SK-N-SH (cell line): Measurements from ENCODE around the gene ZXDA. TPM values are rescaled to one million over a fixed set of nuclear protein-coding genes. Genes with fewer than 3 reads are reported as not detected.
"Not testable (repeated sequence)": the region's sequence is repeated elsewhere in the genome, so short reads cannot be mapped to it uniquely, and the experiment has no call there.

Experiments used
- CTCF ChIA-PET: fragments of 300-600, 350-600 bp; formaldehyde crosslinking; extraction: SDS; loops from one replicate; lab custom pipeline; 2021; lab: Yijun Ruan, JAX
- POLR2A ChIA-PET: fragments of 350-600 bp; sonication (Branson Sonifier 250); formaldehyde crosslinking; extraction: SDS; loops from one replicate; lab custom pipeline; 2020; ENCODE audit warnings: antibody characterized with exemption, inconsistent platforms; lab: Yijun Ruan, JAX
- DNase-seq: peaks from one replicate; pipeline ENCODE4 v3.0.0; 2012
- H2AFZ ChIP-seq: fragments of 200-600 bp; sonication (generic); 2 replicates; pipeline ENCODE4 v1.8.1; 2016; ENCODE audit warnings: antibody characterized with exemption, mild to moderate bottlenecking, low read depth
- H3F3A ChIP-seq: fragments of 200-600 bp; sonication (generic); replicated peaks from 2 replicates; pipeline ENCODE3; 2016; ENCODE audit warnings: antibody characterized with exemption, mild to moderate bottlenecking; ENCODE audit not compliant: insufficient read depth
- H3K27ac ChIP-seq, 2 experiments: fragments of 200-500 bp in 1 of 2; fragments of 200-600 bp in 1 of 2; sonication (Bioruptor generic) in 1 of 2; sonication (generic), shearing (Covaris generic) in 1 of 2; 2 replicates each; pipeline versions ENCODE4 v1.5.1 to v1.6.1; 2014 to 2016; ENCODE audit warnings: low read depth in 2 of 2, inconsistent platforms in 1 of 2, low read length in 1 of 2, mild to moderate bottlenecking in 1 of 2, mixed read lengths in 1 of 2
- H3K27me3 ChIP-seq: fragments of 200-600 bp; sonication (generic), shearing (Covaris generic); 2 replicates; pipeline ENCODE4 v1.6.1; 2016; ENCODE audit warnings: mixed run types; ENCODE audit not compliant: insufficient read depth
- H3K36me3 ChIP-seq, 2 experiments: fragments of 200-500 bp in 1 of 2; fragments of 200-600 bp in 1 of 2; sonication (Bioruptor generic) in 1 of 2; sonication (generic) in 1 of 2; replicated peaks in 1 of 2; 2 replicates each; pipeline versions ENCODE3 to v1.5.1; 2014 to 2016; ENCODE audit warnings: low read length in 1 of 2, mild to moderate bottlenecking in 1 of 2; ENCODE audit not compliant: insufficient read depth in 2 of 2, control insufficient read depth in 1 of 2
- H3K4me1 ChIP-seq, 2 experiments: fragments of 200-500 bp in 1 of 2; fragments of 200-600 bp in 1 of 2; sonication (Bioruptor generic) in 1 of 2; sonication (generic), shearing (Covaris generic) in 1 of 2; 2 replicates each; pipeline versions ENCODE4 v1.5.1 to v1.6.1; 2014 to 2016; ENCODE audit warnings: low read depth in 1 of 2, low read length in 1 of 2, mixed run types in 1 of 2; ENCODE audit not compliant: insufficient read depth in 2 of 2, control insufficient read depth in 1 of 2
- H3K4me2 ChIP-seq: fragments of 200-600 bp; sonication (generic), shearing (Covaris generic); 2 replicates; pipeline ENCODE4 v1.6.1; 2017; ENCODE audit warnings: mixed run types
- H3K4me3 ChIP-seq, 2 experiments: fragments of 200-500 bp in 1 of 2; fragments of 200-600 bp in 1 of 2; sonication (Bioruptor generic) in 1 of 2; sonication (generic), shearing (Covaris generic) in 1 of 2; 2 replicates each; pipeline versions ENCODE4 v1.5.1 to v1.8.1; 2014 to 2016; ENCODE audit warnings: low read depth in 2 of 2, inconsistent platforms in 1 of 2, low read length in 1 of 2, mild to moderate bottlenecking in 1 of 2, mixed read lengths in 1 of 2, moderate library complexity in 1 of 2
- H3K79me2 ChIP-seq: fragments of 200-600 bp; sonication (generic); 2 replicates; pipeline ENCODE4 v1.8.1; 2017; ENCODE audit warnings: mild to moderate bottlenecking; ENCODE audit not compliant: insufficient read depth
- H3K9ac ChIP-seq: fragments of 200-600 bp; sonication (generic); 2 replicates; pipeline ENCODE4 v1.6.1; 2017; ENCODE audit warnings: mixed run types
- H3K9me2 ChIP-seq: fragments of 200-600 bp; sonication (generic); 2 replicates; pipeline ENCODE4 v1.6.1; 2017; ENCODE audit warnings: mixed run types
- H3K9me3 ChIP-seq: fragments of 200-600 bp; sonication (generic); 2 replicates; pipeline ENCODE4 v1.6.1; 2017; ENCODE audit warnings: mixed run types, mild to moderate bottlenecking, moderate library complexity
- H4K20me1 ChIP-seq: fragments of 200-600 bp; sonication (generic); 2 replicates; pipeline ENCODE4 v1.6.1; 2017; ENCODE audit warnings: mild to moderate bottlenecking, mixed run types; ENCODE audit not compliant: insufficient read depth
- EP300 ChIP-seq, 2 experiments: IDR thresholded peaks; 2 replicates each; pipeline versions ENCODE4 v1.4.0 to v1.6.1; 2012; ENCODE audit warnings: borderline replicate concordance in 1 of 2, low read depth in 1 of 2, low read length in 1 of 2
- SIN3A ChIP-seq: IDR thresholded peaks from 2 replicates; pipeline ENCODE4 v1.6.1; 2012; ENCODE audit warnings: low read depth, mild to moderate bottlenecking, low read length, moderate library complexity, borderline replicate concordance
- WGBS: methylation state at CpG from one replicate; pipeline ENCODE4 v1.1.6; 2017; ENCODE audit warnings: low lambda C conversion rate; 5-methylcytosine and 5-hydroxymethylcytosine counted together
- polyA plus RNA-seq, 3 experiments: library from polyadenylated mRNA; depleted of rRNA; stranded (reverse); fragments of >200 nt; gene quantifications; 2 replicates each; pipeline ENCODE4 v1.2.3, GENCODE V29; 2012
- TF ChIP-seq, protein P1 (sequence below): IDR thresholded peaks from 2 replicates; pipeline ENCODE4 v1.6.1; 2012; ENCODE audit warnings: mild to moderate bottlenecking, low read depth, low read length, moderate library complexity

The ZXDA gene, protein sequence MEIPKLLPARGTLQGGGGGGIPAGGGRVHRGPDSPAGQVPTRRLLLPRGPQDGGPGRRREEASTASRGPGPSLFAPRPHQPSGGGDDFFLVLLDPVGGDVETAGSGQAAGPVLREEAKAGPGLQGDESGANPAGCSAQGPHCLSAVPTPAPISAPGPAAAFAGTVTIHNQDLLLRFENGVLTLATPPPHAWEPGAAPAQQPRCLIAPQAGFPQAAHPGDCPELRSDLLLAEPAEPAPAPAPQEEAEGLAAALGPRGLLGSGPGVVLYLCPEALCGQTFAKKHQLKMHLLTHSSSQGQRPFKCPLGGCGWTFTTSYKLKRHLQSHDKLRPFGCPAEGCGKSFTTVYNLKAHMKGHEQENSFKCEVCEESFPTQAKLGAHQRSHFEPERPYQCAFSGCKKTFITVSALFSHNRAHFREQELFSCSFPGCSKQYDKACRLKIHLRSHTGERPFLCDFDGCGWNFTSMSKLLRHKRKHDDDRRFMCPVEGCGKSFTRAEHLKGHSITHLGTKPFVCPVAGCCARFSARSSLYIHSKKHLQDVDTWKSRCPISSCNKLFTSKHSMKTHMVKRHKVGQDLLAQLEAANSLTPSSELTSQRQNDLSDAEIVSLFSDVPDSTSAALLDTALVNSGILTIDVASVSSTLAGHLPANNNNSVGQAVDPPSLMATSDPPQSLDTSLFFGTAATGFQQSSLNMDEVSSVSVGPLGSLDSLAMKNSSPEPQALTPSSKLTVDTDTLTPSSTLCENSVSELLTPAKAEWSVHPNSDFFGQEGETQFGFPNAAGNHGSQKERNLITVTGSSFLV
- polyA plus RNA-seq (2012; rRNA removed) = 0.84 and 0.86 TPM in 2 replicates
- 0.66 and 0.88 TPM in 2 replicates for polyA plus RNA-seq (2012; cell fraction: cytosol; rRNA removed)
- 1.2 and 1.3 TPM in 2 replicates for polyA plus RNA-seq (2012; cell fraction: nucleus; rRNA removed)

DNA sequence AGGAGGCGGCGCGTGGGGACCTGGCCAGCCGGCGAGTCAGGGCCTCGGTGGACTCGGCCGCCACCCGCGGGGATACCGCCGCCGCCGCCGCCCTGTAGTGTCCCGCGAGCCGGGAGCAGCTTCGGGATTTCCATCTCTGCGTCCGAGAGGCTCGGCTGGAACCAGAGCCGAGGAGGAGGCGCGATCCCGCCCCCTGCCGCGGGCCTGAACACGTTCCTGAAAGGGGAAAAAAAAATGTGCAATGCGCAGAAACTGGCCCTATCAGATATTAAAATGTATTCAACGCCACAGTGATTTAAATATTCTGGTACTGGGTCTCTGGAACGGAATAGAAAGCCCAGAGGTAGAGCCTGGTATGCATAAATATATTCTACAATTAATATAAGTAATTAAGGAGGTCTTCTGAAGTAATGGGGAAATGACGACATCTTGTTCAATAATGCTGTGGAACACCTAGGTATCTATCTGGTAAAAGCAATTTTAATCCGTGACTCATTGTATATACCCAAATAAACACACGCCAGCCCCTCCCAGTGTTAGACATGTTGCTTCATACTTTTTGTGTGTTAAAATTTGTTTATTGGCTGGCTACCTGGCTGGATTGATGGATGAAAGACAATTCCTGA is at the start of gene ZXDA:
Gene ZXDA (minus strand): TSS at position 172 of the 626 bp plus-strand sequence. CDS start 38 bp downstream, at position 134.
- H3K79me2 ChIP-seq, H3K36me3 ChIP-seq, H3K9me2 ChIP-seq, H3K27me3 ChIP-seq, CTCF ChIA-PET, H4K20me1 ChIP-seq, DNase-seq, H3K9me3 ChIP-seq, H3K4me1 ChIP-seq, POLR2A ChIA-PET, H3F3A ChIP-seq: not testable (repeated sequence)
- 8% methylated on average over 6 of the region's 35 CpGs for WGBS
- Histone ChIP-seq H2AFZ (peak within 1 kb of the TSS; percentile 79; the same call in 1 of the 2 replicates), H3K4me3 (peak within 1 kb of the TSS; percentile 51 to 56), H3K9ac (peak within 1 kb of the TSS; percentile 71), H3K4me2 (peak within 1 kb of the TSS; percentile 70), H3K27ac (peak within 1 kb of the TSS; percentile 36 to 65)

DNA sequence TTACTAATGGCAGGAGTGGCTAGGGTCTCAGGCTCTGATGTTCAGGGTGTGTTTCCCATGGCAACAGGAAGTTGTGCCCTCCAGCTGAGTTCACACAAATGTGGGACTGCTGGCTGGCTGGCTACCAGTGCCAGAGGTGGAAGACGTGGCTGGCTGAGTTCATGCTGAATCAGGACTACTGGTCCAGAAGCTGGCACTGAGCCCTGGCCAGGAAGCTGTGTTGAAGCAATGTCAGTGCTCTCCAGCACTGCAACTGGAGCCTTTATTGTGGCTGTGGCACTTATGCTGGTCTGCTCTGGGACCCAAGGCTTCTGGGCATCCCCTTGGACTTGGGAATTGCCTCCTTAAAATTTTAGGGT is 42.0 kb upstream of the ZXDA start:
- POLR2A ChIA-PET = no interaction called here
- no peaks in the 10 kb centered on the region for H3K79me2 ChIP-seq
- no peaks in the 10 kb centered on the region for H3K27me3 ChIP-seq
- no peaks in the 10 kb centered on the region for H3K9me3 ChIP-seq
- H3K4me1 ChIP-seq = no peaks in the 10 kb centered on the region
- no peaks in the 10 kb centered on the region for H4K20me1 ChIP-seq
- no peaks in the 10 kb centered on the region for H3F3A ChIP-seq
- H2AFZ ChIP-seq = no peak overlapping the region
- H3K4me2 ChIP-seq = no peak overlapping the region
- 0% methylated on average over 1 of the region's 1 CpG for WGBS
- no peaks in the 10 kb centered on the region for H3K36me3 ChIP-seq
- DNase-seq = no peak
- no peak overlapping the region for H3K27ac ChIP-seq
- H3K4me3 ChIP-seq = no peak overlapping the region
- no peaks in the 10 kb centered on the region for H3K9me2 ChIP-seq
- TF ChIP-seq SIN3A = no peak
- no peak for TF ChIP-seq EP300 (IDR thresholded peaks at IDR 0.05; ENCODE audit: borderline replicate concordance in 1 of 2, low read depth in 1 of 2, low read length in 1 of 2)
- TF ChIP-seq, protein P1, sequence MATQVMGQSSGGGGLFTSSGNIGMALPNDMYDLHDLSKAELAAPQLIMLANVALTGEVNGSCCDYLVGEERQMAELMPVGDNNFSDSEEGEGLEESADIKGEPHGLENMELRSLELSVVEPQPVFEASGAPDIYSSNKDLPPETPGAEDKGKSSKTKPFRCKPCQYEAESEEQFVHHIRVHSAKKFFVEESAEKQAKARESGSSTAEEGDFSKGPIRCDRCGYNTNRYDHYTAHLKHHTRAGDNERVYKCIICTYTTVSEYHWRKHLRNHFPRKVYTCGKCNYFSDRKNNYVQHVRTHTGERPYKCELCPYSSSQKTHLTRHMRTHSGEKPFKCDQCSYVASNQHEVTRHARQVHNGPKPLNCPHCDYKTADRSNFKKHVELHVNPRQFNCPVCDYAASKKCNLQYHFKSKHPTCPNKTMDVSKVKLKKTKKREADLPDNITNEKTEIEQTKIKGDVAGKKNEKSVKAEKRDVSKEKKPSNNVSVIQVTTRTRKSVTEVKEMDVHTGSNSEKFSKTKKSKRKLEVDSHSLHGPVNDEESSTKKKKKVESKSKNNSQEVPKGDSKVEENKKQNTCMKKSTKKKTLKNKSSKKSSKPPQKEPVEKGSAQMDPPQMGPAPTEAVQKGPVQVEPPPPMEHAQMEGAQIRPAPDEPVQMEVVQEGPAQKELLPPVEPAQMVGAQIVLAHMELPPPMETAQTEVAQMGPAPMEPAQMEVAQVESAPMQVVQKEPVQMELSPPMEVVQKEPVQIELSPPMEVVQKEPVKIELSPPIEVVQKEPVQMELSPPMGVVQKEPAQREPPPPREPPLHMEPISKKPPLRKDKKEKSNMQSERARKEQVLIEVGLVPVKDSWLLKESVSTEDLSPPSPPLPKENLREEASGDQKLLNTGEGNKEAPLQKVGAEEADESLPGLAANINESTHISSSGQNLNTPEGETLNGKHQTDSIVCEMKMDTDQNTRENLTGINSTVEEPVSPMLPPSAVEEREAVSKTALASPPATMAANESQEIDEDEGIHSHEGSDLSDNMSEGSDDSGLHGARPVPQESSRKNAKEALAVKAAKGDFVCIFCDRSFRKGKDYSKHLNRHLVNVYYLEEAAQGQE = no peak
- no peak overlapping the region for H3K9ac ChIP-seq
- CTCF ChIA-PET = no interaction called here
